HL-60 (cell line): ENCODE data around the gene RPUSD1.

Source experiments
- POLR2AphosphoS5 ChIP-seq: IDR thresholded peaks from 2 replicates; pipeline ENCODE4 v1.6.1; 2012; ENCODE audit warnings: low read depth
- SPI1 ChIP-seq: IDR thresholded peaks from 2 replicates; pipeline ENCODE4 v1.6.1; 2012; ENCODE audit warnings: low read depth, mild to moderate bottlenecking, borderline replicate concordance

DNA sequence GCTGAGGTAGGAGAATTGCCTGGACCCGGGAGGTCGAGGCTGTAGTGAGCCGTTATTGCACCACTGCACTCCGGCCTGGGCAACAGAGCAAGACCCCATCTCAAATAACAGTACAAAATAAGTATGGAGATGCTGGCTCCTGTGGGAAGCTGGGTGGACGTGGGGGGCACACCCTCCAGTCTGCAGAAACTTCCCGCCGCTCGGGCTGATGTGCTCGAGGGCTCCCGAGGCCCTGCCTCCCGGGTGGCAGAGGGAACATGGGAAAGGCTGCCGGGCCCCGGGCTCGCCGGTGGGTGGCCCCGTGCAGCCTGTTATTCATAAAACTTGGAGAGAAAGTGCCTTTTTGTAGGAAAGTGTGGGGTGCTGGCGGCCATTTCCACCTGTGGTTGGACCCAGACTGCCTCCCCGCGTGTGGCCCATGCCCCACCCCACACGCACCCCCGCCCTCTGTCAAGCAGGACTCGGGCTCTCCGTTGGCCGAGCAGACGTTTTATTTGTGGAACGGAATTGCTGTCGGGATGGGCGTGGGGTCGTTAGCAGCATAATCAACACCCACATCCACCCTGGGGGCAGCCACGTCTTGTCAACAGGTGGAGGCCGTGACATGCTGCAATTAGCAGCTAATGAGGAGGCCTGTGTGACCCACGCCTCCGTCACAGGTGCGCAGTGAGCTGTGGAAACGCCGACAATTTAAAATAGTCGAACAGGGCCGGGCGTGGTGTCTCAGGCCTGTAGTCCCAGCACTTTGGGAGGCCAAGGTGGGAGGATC, 40.0 kb downstream of the RPUSD1 start:
- no peak for TF ChIP-seq SPI1
- TF ChIP-seq POLR2AphosphoS5: no peak
